NT2/D1 (cell line): ENCODE data around the gene SLIT3.

ENCODE experiments used
- DNase-seq: peaks from one replicate; pipeline ENCODE4 v3.0.0-alpha.2; 2011; ENCODE audit warnings: low read depth, low spot score
- H3K27me3 ChIP-seq: 2 replicates; pipeline ENCODE4 v1.6.0; 2011; ENCODE audit warnings: mild to moderate bottlenecking; ENCODE audit not compliant: insufficient read length, insufficient read depth
- H3K36me3 ChIP-seq: 2 replicates; pipeline ENCODE4 v1.6.1; 2011; ENCODE audit warnings: mild to moderate bottlenecking, low read length, mixed read lengths; ENCODE audit not compliant: insufficient read depth, insufficient read length
- H3K4me1 ChIP-seq: 2 replicates; pipeline ENCODE4 v1.5.1; 2011; ENCODE audit not compliant: insufficient read depth, insufficient read length
- H3K4me3 ChIP-seq: 2 replicates; pipeline ENCODE4 v1.5.1; 2011; ENCODE audit warnings: low read depth; ENCODE audit not compliant: insufficient read length
- H3K9ac ChIP-seq: 2 replicates; pipeline ENCODE4 v1.6.0; 2011; ENCODE audit warnings: low read depth; ENCODE audit not compliant: insufficient read length
- H3K9me3 ChIP-seq: 2 replicates; pipeline ENCODE4 v1.5.1; 2011; ENCODE audit warnings: mild to moderate bottlenecking, low read length; ENCODE audit not compliant: insufficient read depth
- SUZ12 ChIP-seq: IDR thresholded peaks from 2 replicates; pipeline ENCODE4 v1.6.1; 2011; ENCODE audit not compliant: insufficient read length, insufficient read depth; ENCODE audit errors: extremely low read depth
- YY1 ChIP-seq: IDR thresholded peaks from 2 replicates; pipeline ENCODE4 v1.6.1; 2011; ENCODE audit not compliant: insufficient read length, insufficient read depth
- ZNF274 ChIP-seq: IDR thresholded peaks from 2 replicates; pipeline ENCODE4 v1.6.1; 2011; ENCODE audit warnings: mild to moderate bottlenecking, low read depth, low read length

The SLIT3 gene

GRCh38 chr5:168699002-168699401, 601.9 kb downstream of the SLIT3 start:
- no peak for DNase-seq
- no peaks in the 10 kb centered on the region for H3K9me3 ChIP-seq
- H3K27me3 ChIP-seq: no peaks in the 10 kb centered on the region
- no peaks in the 10 kb centered on the region for H3K36me3 ChIP-seq
- no peak for TF ChIP-seq SUZ12
- no peak overlapping the region for H3K9ac ChIP-seq
- no peak overlapping the region for H3K4me3 ChIP-seq
- peaks cover 4% of the 10 kb centered on the region for H3K4me1 ChIP-seq

GRCh38 chr5:168697034-168697720, 603.8 kb downstream of the SLIT3 start:
- no peak for DNase-seq
- Histone ChIP-seq H3K9me3 (no peaks in the 10 kb centered on the region), H3K4me1 (peaks cover 4% of the 10 kb centered on the region), H3K27me3 (no peaks in the 10 kb centered on the region), H3K4me3 (no peak overlapping the region), H3K9ac (no peak overlapping the region), H3K36me3 (no peaks in the 10 kb centered on the region)
- TF ChIP-seq SUZ12 (no peak), ZNF274 (no peak), YY1 (no peak)

GRCh38 chr5:168696611-168697010, 604.3 kb downstream of the SLIT3 start:
- Histone ChIP-seq H3K4me1 (peaks cover 4% of the 10 kb centered on the region), H3K9me3 (no peaks in the 10 kb centered on the region), H3K27me3 (no peaks in the 10 kb centered on the region), H3K9ac (no peak overlapping the region), H3K36me3 (no peaks in the 10 kb centered on the region), H3K4me3 (no peak overlapping the region)
- no peak for DNase-seq
- TF ChIP-seq YY1: no peak
- no peak for TF ChIP-seq ZNF274
- TF ChIP-seq SUZ12: no peak

DNA sequence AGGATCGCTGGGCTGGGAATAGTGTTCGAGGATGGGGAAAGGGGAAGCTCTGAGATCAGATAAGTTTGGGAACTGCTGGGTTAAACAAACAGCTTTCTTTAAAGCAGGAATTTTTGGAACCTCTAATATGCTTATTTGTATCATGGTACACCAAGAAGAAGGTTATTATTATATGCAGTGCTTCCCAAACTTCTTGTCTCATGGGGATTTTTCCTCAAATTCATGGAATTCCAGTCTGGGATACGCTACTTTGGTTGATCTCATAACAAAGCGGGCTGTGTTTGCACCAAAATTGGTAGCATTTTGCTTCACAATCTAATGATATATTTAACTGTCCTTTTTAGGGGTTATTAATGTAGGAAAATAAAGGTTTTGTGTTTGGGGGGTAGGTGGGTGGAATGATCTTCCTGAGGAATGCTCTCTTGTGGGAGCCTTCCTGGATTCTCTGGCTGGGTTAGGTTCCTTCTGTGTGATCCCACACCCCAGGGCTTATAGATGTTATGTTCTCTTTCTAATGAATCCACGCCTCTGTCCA, 605.6 kb downstream of the SLIT3 start:
- Histone ChIP-seq H3K9ac (no peak overlapping the region), H3K9me3 (no peaks in the 10 kb centered on the region), H3K4me1 (peaks cover 4% of the 10 kb centered on the region), H3K4me3 (no peak overlapping the region), H3K27me3 (no peaks in the 10 kb centered on the region), H3K36me3 (no peaks in the 10 kb centered on the region)
- TF ChIP-seq ZNF274 (no peak), SUZ12 (no peak), YY1 (no peak)
- DNase-seq: no peak

- no peak overlapping the region for H3K4me3 ChIP-seq
- H3K36me3 ChIP-seq: no peaks in the 10 kb centered on the region
- H3K27me3 ChIP-seq: no peaks in the 10 kb centered on the region
- H3K9ac ChIP-seq: no peak overlapping the region
- no peaks in the 10 kb centered on the region for H3K9me3 ChIP-seq
- DNase-seq: no peak
- peaks cover 5% of the 10 kb centered on the region for H3K4me1 ChIP-seq
- TF ChIP-seq ZNF274 (no peak), YY1 (no peak), SUZ12 (no peak)
Measured at GRCh38 chr5:168694289-168694688, 606.6 kb downstream of the SLIT3 start.

DNA sequence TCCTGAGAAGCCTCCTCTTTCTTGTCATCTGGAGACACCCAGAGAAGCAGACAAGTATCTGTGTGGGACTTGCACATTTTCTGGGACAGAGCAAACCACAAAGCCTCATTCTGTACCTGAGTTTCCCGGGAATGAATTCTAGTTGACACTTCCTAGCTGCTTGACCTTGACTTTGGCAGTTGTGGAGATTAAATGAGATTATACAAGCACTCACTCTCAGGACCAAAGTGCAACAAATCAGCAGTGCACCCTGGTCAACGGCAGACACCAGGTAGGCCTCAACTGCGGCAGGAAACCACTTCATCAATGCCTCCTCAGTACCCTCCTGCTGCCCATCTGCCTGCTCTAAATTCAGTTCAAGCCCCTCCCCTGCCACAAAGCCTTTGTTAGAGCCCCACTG, 607.1 kb downstream of the SLIT3 start:
- Histone ChIP-seq H3K36me3 (no peaks in the 10 kb centered on the region), H3K9ac (no peak overlapping the region), H3K27me3 (no peaks in the 10 kb centered on the region), H3K4me3 (no peak overlapping the region), H3K9me3 (no peaks in the 10 kb centered on the region), H3K4me1 (peaks cover 5% of the 10 kb centered on the region)
- TF ChIP-seq ZNF274 (no peak), SUZ12 (no peak), YY1 (no peak)
- DNase-seq: no peak

- H3K9ac ChIP-seq: no peak overlapping the region
- H3K4me3 ChIP-seq: no peak overlapping the region
- no peaks in the 10 kb centered on the region for H3K27me3 ChIP-seq
- no peaks in the 10 kb centered on the region for H3K9me3 ChIP-seq
- H3K4me1 ChIP-seq: peaks cover 5% of the 10 kb centered on the region
- TF ChIP-seq SUZ12 (no peak), YY1 (no peak), ZNF274 (no peak)
- no peaks in the 10 kb centered on the region for H3K36me3 ChIP-seq
- DNase-seq: no peak
Measured at GRCh38 chr5:168693297-168693696, 607.6 kb downstream of the SLIT3 start.
